GM12878 (cell line): ENCODE results near the gene SEC22B.
"Not testable (repeated sequence)": the region's sequence is repeated elsewhere in the genome, so short reads cannot be mapped to it uniquely, and the experiment has no call there.

Experiments
- CBFB ChIP-seq: IDR thresholded peaks from 2 replicates; pipeline ENCODE4 v1.6.1; 2016; ENCODE audit warnings: antibody characterized with exemption, low read depth
- CEBPB ChIP-seq, 2 experiments: fragments of 150-350 bp in 1 of 2; IDR thresholded peaks; 2 replicates each; pipeline ENCODE4 v1.6.1; 2012 to 2014; ENCODE audit warnings: low read depth in 2 of 2, low read length in 2 of 2, borderline replicate concordance in 1 of 2, inconsistent platforms in 1 of 2
- FOXK2 ChIP-seq: fragments of 450-650 bp; IDR thresholded peaks from 2 replicates; pipeline ENCODE4 v1.6.1; 2017; ENCODE audit warnings: mild to moderate bottlenecking, moderate library complexity
- GABPA ChIP-seq: IDR thresholded peaks from 2 replicates; pipeline ENCODE4 v1.6.1; 2014; ENCODE audit warnings: antibody characterized with exemption, low read depth, mild to moderate bottlenecking, inconsistent platforms
- NRF1 ChIP-seq: conservative IDR thresholded peaks from 2 replicates; pipeline ENCODE4 v1.6.1; 2011; ENCODE audit warnings: mild to moderate bottlenecking, low read depth, low read length, improper control_type of control experiment
- PML ChIP-seq: IDR thresholded peaks from 2 replicates; pipeline ENCODE4 v1.6.1; 2012; ENCODE audit warnings: low read length, inconsistent platforms
- POLR2A ChIP-seq: IDR thresholded peaks from 2 replicates; pipeline ENCODE4 v1.6.1; 2011; ENCODE audit warnings: low read depth, mild to moderate bottlenecking, low read length
- POLR2AphosphoS2 ChIP-seq: IDR thresholded peaks from 2 replicates; pipeline ENCODE4 v1.6.1; 2011; ENCODE audit warnings: low read depth, mild to moderate bottlenecking, low read length, improper control_type of control experiment, moderate library complexity
- RAD21 ChIP-seq: IDR thresholded peaks from 2 replicates; pipeline ENCODE4 v1.6.1; 2011; ENCODE audit warnings: mild to moderate bottlenecking, low read depth, low read length, moderate library complexity; ENCODE audit not compliant: insufficient read depth
- TF ChIP-seq, protein P1 (sequence below): fragments of 450-650 bp; IDR thresholded peaks from 2 replicates; pipeline ENCODE4 v1.6.1; 2016; ENCODE audit warnings: mild to moderate bottlenecking
- TF ChIP-seq, protein P2 (sequence below): fragments of 450-650 bp; formaldehyde crosslinking; IDR thresholded peaks from 2 replicates; pipeline ENCODE4 v1.5.0; 2022; ENCODE audit warnings: mild to moderate bottlenecking, missing genetic modification characterization
- TF ChIP-seq, protein P3 (sequence below): IDR thresholded peaks from 2 replicates; pipeline ENCODE4 v1.6.1; 2012; ENCODE audit warnings: low read depth, low read length, improper control_type of control experiment
- TF ChIP-seq, protein P4 (sequence below), 3 experiments: IDR thresholded peaks in 2 of 3; conservative IDR thresholded peaks in 1 of 3; 2 replicates each; pipeline ENCODE4 v1.5.1; 2011; ENCODE audit warnings: low read depth in 3 of 3, low read length in 3 of 3, mild to moderate bottlenecking in 3 of 3, control low read depth in 2 of 3, moderate library complexity in 2 of 3, inconsistent platforms in 1 of 3, mixed read lengths in 1 of 3; ENCODE audit not compliant: control insufficient read depth in 2 of 3, insufficient read depth in 1 of 3; ENCODE audit errors: extremely low read depth in 1 of 3

DNA sequence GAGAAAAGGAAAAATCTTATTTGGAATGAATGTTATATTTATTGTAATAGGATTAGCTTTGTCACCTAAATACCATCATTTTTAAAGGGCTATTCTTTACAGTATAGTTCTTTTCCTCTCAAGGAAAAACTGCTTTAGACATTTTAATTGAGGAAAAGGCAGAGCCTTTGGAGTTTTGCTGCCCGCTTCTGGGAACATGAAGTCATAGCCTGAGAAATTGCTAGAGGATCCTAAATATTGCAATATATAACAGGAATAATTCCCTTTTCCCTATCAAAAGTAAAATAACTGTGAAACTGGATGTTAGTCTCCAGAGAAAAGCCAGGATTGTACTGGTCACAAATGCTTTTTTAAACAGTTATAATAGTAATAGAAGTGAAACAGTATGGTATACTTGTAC lies 30.5 kb downstream of the SEC22B start:
- not testable (repeated sequence) for TF ChIP-seq NRF1; POLR2A; CBFB; FOXK2; PML; GABPA; RAD21; CEBPB (IDR thresholded peaks at IDR 0.05; ENCODE audit: borderline replicate concordance in 1 of 2, low read depth in 2 of 2, low read length in 2 of 2); POLR2AphosphoS2
- TF ChIP-seq, protein P1, sequence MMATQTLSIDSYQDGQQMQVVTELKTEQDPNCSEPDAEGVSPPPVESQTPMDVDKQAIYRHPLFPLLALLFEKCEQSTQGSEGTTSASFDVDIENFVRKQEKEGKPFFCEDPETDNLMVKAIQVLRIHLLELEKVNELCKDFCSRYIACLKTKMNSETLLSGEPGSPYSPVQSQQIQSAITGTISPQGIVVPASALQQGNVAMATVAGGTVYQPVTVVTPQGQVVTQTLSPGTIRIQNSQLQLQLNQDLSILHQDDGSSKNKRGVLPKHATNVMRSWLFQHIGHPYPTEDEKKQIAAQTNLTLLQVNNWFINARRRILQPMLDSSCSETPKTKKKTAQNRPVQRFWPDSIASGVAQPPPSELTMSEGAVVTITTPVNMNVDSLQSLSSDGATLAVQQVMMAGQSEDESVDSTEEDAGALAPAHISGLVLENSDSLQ: not testable (repeated sequence)
- TF ChIP-seq, protein P2, sequence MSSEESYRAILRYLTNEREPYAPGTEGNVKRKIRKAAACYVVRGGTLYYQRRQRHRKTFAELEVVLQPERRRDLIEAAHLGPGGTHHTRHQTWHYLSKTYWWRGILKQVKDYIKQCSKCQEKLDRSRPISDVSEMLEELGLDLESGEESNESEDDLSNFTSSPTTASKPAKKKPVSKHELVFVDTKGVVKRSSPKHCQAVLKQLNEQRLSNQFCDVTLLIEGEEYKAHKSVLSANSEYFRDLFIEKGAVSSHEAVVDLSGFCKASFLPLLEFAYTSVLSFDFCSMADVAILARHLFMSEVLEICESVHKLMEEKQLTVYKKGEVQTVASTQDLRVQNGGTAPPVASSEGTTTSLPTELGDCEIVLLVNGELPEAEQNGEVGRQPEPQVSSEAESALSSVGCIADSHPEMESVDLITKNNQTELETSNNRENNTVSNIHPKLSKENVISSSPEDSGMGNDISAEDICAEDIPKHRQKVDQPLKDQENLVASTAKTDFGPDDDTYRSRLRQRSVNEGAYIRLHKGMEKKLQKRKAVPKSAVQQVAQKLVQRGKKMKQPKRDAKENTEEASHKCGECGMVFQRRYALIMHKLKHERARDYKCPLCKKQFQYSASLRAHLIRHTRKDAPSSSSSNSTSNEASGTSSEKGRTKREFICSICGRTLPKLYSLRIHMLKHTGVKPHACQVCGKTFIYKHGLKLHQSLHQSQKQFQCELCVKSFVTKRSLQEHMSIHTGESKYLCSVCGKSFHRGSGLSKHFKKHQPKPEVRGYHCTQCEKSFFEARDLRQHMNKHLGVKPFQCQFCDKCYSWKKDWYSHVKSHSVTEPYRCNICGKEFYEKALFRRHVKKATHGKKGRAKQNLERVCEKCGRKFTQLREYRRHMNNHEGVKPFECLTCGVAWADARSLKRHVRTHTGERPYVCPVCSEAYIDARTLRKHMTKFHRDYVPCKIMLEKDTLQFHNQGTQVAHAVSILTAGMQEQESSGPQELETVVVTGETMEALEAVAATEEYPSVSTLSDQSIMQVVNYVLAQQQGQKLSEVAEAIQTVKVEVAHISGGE (CRISPR knock-in tag): not testable (repeated sequence)
- TF ChIP-seq, protein P3, sequence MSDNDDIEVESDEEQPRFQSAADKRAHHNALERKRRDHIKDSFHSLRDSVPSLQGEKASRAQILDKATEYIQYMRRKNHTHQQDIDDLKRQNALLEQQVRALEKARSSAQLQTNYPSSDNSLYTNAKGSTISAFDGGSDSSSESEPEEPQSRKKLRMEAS: not testable (repeated sequence)
- TF ChIP-seq, protein P4, sequence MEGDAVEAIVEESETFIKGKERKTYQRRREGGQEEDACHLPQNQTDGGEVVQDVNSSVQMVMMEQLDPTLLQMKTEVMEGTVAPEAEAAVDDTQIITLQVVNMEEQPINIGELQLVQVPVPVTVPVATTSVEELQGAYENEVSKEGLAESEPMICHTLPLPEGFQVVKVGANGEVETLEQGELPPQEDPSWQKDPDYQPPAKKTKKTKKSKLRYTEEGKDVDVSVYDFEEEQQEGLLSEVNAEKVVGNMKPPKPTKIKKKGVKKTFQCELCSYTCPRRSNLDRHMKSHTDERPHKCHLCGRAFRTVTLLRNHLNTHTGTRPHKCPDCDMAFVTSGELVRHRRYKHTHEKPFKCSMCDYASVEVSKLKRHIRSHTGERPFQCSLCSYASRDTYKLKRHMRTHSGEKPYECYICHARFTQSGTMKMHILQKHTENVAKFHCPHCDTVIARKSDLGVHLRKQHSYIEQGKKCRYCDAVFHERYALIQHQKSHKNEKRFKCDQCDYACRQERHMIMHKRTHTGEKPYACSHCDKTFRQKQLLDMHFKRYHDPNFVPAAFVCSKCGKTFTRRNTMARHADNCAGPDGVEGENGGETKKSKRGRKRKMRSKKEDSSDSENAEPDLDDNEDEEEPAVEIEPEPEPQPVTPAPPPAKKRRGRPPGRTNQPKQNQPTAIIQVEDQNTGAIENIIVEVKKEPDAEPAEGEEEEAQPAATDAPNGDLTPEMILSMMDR (IDR thresholded peaks at IDR 0.05 in 2 of 3, conservative IDR thresholded peaks at IDR 0.05 in 1 of 3; ENCODE audit: control insufficient read depth in 2 of 3, extremely low read depth in 1 of 3, insufficient read depth in 1 of 3, low read depth in 3 of 3, low read length in 3 of 3): 0 out of 6 replicates have a peak, but pooled peaks of 1 of the 3 experiments have one; percentile 6
